Rectal smooth muscle tissue (tissue), 1 donor: ENCODE data around the gene CELSR3.

Experiments used
- H3K27ac ChIP-seq: one replicate; pipeline ENCODE4 v1.7.0; 2013; ENCODE audit warnings: low read depth, low read length, inconsistent platforms
- H3K27me3 ChIP-seq: one replicate; pipeline ENCODE4 v1.7.0; 2013; ENCODE audit warnings: low read length; ENCODE audit not compliant: control insufficient read depth, insufficient read depth
- H3K36me3 ChIP-seq: one replicate; pipeline ENCODE4 v1.7.0; 2013; ENCODE audit warnings: low read length; ENCODE audit not compliant: control insufficient read depth, insufficient read depth
- H3K4me1 ChIP-seq: one replicate; pipeline ENCODE4 v1.7.0; 2013; ENCODE audit warnings: low read length; ENCODE audit not compliant: control insufficient read depth, insufficient read depth
- H3K4me3 ChIP-seq: one replicate; pipeline ENCODE4 v1.7.0; 2013; ENCODE audit warnings: low read length
- H3K9ac ChIP-seq: one replicate; pipeline ENCODE4 v1.7.0; 2013; ENCODE audit warnings: low read length

The CELSR3 gene

DNA sequence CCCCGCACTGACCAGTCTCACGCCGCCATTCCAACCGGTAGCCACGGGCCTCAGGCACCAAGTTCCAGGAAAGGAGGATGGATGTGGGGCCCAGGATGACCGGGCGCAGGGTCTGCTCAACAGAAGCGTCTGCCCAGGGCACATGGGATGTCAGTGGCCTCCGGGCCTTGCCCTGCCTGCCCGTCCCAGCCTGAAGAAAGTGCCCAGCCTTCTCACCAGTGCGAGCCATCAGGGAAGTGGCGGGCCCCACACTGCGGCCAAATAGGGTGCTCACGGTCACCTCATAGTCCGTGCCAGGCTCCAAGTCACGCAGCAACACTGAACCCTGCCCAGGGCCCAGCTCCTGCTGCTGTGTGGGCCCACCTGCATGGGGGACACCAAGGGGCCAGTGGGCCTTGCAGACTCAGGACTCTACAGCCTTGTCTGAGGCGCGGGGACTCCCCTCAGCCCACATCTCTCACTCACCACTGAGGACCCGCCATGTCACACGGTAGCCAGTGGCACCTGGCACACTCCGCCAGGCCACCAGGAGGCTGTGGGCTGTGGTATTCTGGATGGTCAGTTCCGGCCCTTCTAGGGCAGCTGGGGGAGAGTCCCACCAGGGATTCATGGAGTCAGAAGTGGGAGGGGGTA lies 70.7 kb downstream of the CELSR3 start:
- H3K27me3 ChIP-seq = peaks cover 7% of the 10 kb centered on the region
- H3K4me3 ChIP-seq = no peak overlapping the region
- no peak overlapping the region for H3K9ac ChIP-seq
- no peaks in the 10 kb centered on the region for H3K36me3 ChIP-seq
- H3K27ac ChIP-seq = no peak overlapping the region
- peaks cover 7% of the 10 kb centered on the region for H3K4me1 ChIP-seq

- Histone ChIP-seq H3K36me3 (no peaks in the 10 kb centered on the region), H3K27ac (no peak overlapping the region), H3K4me1 (peaks cover 7% of the 10 kb centered on the region)
These were observed 71.2 kb downstream of the CELSR3 start for GRCh38 chr3:48591436-48591835.

GRCh38 chr3:48588230-48588629 lies 74.5 kb downstream of the CELSR3 start:
- no peak overlapping the region for H3K9ac ChIP-seq
- H3K4me3 ChIP-seq = no peak overlapping the region
- H3K27me3 ChIP-seq = peaks cover 3% of the 10 kb centered on the region
- H3K36me3 ChIP-seq = no peaks in the 10 kb centered on the region
- no peaks in the 10 kb centered on the region for H3K4me1 ChIP-seq
- H3K27ac ChIP-seq = no peak overlapping the region

More at GRCh38 chr3:48591436-48591835, 71.2 kb downstream of the CELSR3 start:
- peaks cover 7% of the 10 kb centered on the region for H3K27me3 ChIP-seq
- no peak overlapping the region for H3K9ac ChIP-seq
- no peak overlapping the region for H3K4me3 ChIP-seq

GRCh38 chr3:48587686-48588085 lies 75.0 kb downstream of the CELSR3 start:
- no peak overlapping the region for H3K4me3 ChIP-seq
- no peak overlapping the region for H3K27ac ChIP-seq
- peaks cover 3% of the 10 kb centered on the region for H3K27me3 ChIP-seq
- H3K9ac ChIP-seq = no peak overlapping the region
- no peaks in the 10 kb centered on the region for H3K4me1 ChIP-seq
- H3K36me3 ChIP-seq = no peaks in the 10 kb centered on the region
